AG04450 (cell line): Measurements from ENCODE around the gene ATXN10. TPM values are rescaled to one million over a fixed set of nuclear protein-coding genes. Genes with fewer than 3 reads are reported as not detected.
"Not testable (repeated sequence)": the region's sequence is repeated elsewhere in the genome, so short reads cannot be mapped to it uniquely, and the experiment has no call there.

ENCODE experiments used
- CTCF ChIA-PET: fragments of 300-600, 350-600 bp; formaldehyde crosslinking; extraction: SDS; loops from one replicate; lab custom pipeline; 2022; ENCODE audit warnings: antibody characterized with exemption, inconsistent platforms; lab: Charles Lee
- POLR2A ChIA-PET: fragments of 350-600 bp; formaldehyde crosslinking; extraction: SDS; loops from one replicate; lab custom pipeline; 2021; ENCODE audit warnings: antibody characterized with exemption, inconsistent platforms; lab: Yijun Ruan, JAX
- DNase-seq: peaks from one replicate; pipeline ENCODE4 v3.0.0-alpha.2; 2011; ENCODE audit warnings: low read depth, low spot score
- H3K27ac ChIP-seq: one replicate; pipeline ENCODE4 v1.5.1; 2012; ENCODE audit warnings: low read depth, low read length, control low read depth
- H3K27me3 ChIP-seq: one replicate; pipeline ENCODE4 v1.6.0; 2012; ENCODE audit warnings: low read length; ENCODE audit not compliant: control insufficient read depth, insufficient read depth
- H3K4me3 ChIP-seq: 2 replicates; pipeline ENCODE4 v1.5.1; 2011; ENCODE audit warnings: mild to moderate bottlenecking, low read depth, low read length, control low read depth
- H3K9me3 ChIP-seq: 2 replicates; pipeline ENCODE4 v1.5.1; 2012; ENCODE audit warnings: low read length; ENCODE audit not compliant: control insufficient read depth, insufficient read depth
- CTCF ChIP-seq: IDR thresholded peaks from 2 replicates; pipeline ENCODE4 v1.5.1; 2011; ENCODE audit warnings: low read depth, low read length, control low read depth, inconsistent platforms
- polyA plus RNA-seq: library from polyadenylated mRNA; depleted of rRNA; stranded (reverse); fragments of >200 nt; gene quantifications from 2 replicates; pipeline ENCODE4 v1.2.3, GENCODE V29; 2011

Gene ATXN10
- polyA plus RNA-seq, 1 experiment: 521 TPM

- no peak overlapping the region for H3K4me3 ChIP-seq
- CTCF ChIA-PET: interaction anchor here (0.9 kb wide), 1 partner anchor 187 kb away, joined by 4 read pairs; no protein-coding TSS in a partner anchor
- no peak for DNase-seq
- no peak for TF ChIP-seq CTCF
- H3K27ac ChIP-seq: no peak overlapping the region
- H3K27me3 ChIP-seq: no peaks in the 10 kb centered on the region
- POLR2A ChIA-PET: interaction anchor here (1.0 kb wide), 1 partner anchor 12 kb away, joined by 4 read pairs; no protein-coding TSS in a partner anchor
- H3K9me3 ChIP-seq: no peaks in the 10 kb centered on the region; the same call in 1 of the 2 replicates
These were observed 5.4 kb downstream of the ATXN10 start for GRCh38 chr22:45677063-45677462.

GRCh38 chr22:45678961-45679912 is 7.6 kb downstream of the ATXN10 start:
- DNase-seq: peak; percentile 55

GRCh38 chr22:45680932-45681700 is 9.5 kb downstream of the ATXN10 start:
- H3K27ac ChIP-seq: peak overlapping the region; percentile 89
- ChIA-PET POLR2A (no interaction called here), CTCF (interaction anchor here (1.0 to 1.3 kb wide), 2 partner anchors 8 to 103 kb away, joined by 3 read pairs; no protein-coding TSS in a partner anchor)
- no peaks in the 10 kb centered on the region for H3K27me3 ChIP-seq
- TF ChIP-seq CTCF: no peak
- peak; percentile 59 for DNase-seq
- H3K9me3 ChIP-seq: no peaks in the 10 kb centered on the region
- H3K4me3 ChIP-seq: peak overlapping the region; percentile 37

More at GRCh38 chr22:45678961-45679912, 7.6 kb downstream of the ATXN10 start:
- H3K9me3 ChIP-seq: no peaks in the 10 kb centered on the region
- ChIA-PET POLR2A (interaction anchor here (0.9 to 1.6 kb wide), 2 partner anchors 9 to 53 kb away, joined by 3 to 9 read pairs; no protein-coding TSS in a partner anchor), CTCF (interaction anchor here (1.0 kb wide), 1 partner anchor 101 kb away, joined by 3 read pairs; no protein-coding TSS in a partner anchor)
- no peak for TF ChIP-seq CTCF
- H3K27ac ChIP-seq: peak overlapping the region; percentile 92
- no peak overlapping the region for H3K4me3 ChIP-seq
- no peaks in the 10 kb centered on the region for H3K27me3 ChIP-seq

GRCh38 chr22:45682064-45682463 is 10.4 kb downstream of the ATXN10 start:
- Histone ChIP-seq H3K9me3 (no peaks in the 10 kb centered on the region), H3K4me3 (no peak overlapping the region), H3K27me3 (no peaks in the 10 kb centered on the region), H3K27ac (peak overlapping the region; percentile 89)
- ChIA-PET CTCF (interaction anchor here (1.3 kb wide), 1 partner anchor 9 kb away, joined by 3 read pairs; no protein-coding TSS in a partner anchor), POLR2A (interaction anchor here (0.7 kb wide), 1 partner anchor 96 kb away, joined by 3 read pairs; no protein-coding TSS in a partner anchor)
- no peak for DNase-seq
- TF ChIP-seq CTCF: no peak

- H3K4me3 ChIP-seq, H3K9me3 ChIP-seq, CTCF ChIA-PET, H3K27ac ChIP-seq, H3K27me3 ChIP-seq, DNase-seq: not testable (repeated sequence)
- POLR2A ChIA-PET: interaction anchor here (0.7 kb wide), 1 partner anchor 95 kb away, joined by 3 read pairs; no protein-coding TSS in a partner anchor
These were observed 11.1 kb downstream of the ATXN10 start for GRCh38 chr22:45682773-45683172.
